ENCODE data around the gene PRR5L.

DNA sequence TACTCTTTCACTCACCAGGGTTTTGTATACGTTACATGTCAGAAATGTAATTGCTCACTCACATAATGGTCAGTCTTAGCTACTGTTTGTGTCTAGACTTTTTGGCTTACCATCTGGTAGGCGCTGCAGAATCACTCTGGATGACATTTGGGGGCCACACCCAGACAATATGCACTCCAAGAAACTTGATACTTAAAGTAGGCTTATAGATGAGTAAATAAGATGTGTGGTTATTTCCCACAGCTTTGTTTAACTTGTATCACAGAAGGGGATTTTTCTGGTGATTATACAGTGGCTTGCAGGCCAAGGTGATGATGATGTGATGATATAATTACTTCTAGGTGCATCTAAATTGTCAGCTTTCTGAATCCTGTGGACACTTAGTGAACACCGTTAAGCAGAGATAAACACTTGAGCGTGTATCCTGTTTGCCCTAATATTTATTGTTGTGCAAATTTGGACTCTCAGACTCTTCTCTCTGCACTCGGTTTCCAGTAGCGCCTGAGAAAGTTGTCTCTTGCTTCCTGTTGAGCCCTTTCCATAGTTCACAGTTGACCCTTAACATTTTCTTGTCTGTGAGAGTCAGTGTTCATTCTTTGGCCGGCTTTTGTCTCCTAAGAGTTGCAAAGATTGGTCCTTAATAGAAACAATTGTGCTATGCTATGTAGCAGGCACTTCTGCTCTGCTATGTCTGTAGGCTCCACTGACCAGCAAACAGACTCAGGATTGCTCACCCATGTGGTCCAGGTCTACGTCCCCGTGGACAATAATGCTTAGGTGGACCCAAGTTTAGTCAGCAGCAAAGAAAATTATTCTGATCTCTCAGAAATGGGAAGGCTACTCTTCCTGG, 89.3 kb downstream of the PRR5L start:
- TF ChIP-seq, protein P1, sequence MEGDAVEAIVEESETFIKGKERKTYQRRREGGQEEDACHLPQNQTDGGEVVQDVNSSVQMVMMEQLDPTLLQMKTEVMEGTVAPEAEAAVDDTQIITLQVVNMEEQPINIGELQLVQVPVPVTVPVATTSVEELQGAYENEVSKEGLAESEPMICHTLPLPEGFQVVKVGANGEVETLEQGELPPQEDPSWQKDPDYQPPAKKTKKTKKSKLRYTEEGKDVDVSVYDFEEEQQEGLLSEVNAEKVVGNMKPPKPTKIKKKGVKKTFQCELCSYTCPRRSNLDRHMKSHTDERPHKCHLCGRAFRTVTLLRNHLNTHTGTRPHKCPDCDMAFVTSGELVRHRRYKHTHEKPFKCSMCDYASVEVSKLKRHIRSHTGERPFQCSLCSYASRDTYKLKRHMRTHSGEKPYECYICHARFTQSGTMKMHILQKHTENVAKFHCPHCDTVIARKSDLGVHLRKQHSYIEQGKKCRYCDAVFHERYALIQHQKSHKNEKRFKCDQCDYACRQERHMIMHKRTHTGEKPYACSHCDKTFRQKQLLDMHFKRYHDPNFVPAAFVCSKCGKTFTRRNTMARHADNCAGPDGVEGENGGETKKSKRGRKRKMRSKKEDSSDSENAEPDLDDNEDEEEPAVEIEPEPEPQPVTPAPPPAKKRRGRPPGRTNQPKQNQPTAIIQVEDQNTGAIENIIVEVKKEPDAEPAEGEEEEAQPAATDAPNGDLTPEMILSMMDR (conservative IDR thresholded peaks at IDR 0.05; ENCODE audit: low read depth in 2 of 2) = no peak
- TF ChIP-seq EZH2 (IDR thresholded peaks at IDR 0.05; ENCODE audit: low read depth, unreplicated experiment) (no peak), POLR2AphosphoS5 (IDR thresholded peaks at IDR 0.05; ENCODE audit: low read depth) (no peak), EZH2phosphoT487 (IDR thresholded peaks at IDR 0.05; ENCODE audit: unreplicated experiment) (no peak), JUNB (IDR thresholded peaks at IDR 0.05; ENCODE audit: unreplicated experiment) (no peak), ZNF114 (CRISPR knock-in tag; IDR thresholded peaks at IDR 0.05) (no peak), CREB1 (CRISPR knock-in tag; IDR thresholded peaks at IDR 0.05; ENCODE audit: low read depth) (no peak), ZNF331 (CRISPR knock-in tag; IDR thresholded peaks at IDR 0.05; ENCODE audit: low read depth) (no peak), STAT1 (IDR thresholded peaks at IDR 0.05; ENCODE audit: unreplicated experiment) (no peak)
- TF ChIP-seq, protein P2, sequence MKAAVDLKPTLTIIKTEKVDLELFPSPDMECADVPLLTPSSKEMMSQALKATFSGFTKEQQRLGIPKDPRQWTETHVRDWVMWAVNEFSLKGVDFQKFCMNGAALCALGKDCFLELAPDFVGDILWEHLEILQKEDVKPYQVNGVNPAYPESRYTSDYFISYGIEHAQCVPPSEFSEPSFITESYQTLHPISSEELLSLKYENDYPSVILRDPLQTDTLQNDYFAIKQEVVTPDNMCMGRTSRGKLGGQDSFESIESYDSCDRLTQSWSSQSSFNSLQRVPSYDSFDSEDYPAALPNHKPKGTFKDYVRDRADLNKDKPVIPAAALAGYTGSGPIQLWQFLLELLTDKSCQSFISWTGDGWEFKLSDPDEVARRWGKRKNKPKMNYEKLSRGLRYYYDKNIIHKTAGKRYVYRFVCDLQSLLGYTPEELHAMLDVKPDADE (IDR thresholded peaks at IDR 0.05) = no peak
- TF ChIP-seq, protein P3, sequence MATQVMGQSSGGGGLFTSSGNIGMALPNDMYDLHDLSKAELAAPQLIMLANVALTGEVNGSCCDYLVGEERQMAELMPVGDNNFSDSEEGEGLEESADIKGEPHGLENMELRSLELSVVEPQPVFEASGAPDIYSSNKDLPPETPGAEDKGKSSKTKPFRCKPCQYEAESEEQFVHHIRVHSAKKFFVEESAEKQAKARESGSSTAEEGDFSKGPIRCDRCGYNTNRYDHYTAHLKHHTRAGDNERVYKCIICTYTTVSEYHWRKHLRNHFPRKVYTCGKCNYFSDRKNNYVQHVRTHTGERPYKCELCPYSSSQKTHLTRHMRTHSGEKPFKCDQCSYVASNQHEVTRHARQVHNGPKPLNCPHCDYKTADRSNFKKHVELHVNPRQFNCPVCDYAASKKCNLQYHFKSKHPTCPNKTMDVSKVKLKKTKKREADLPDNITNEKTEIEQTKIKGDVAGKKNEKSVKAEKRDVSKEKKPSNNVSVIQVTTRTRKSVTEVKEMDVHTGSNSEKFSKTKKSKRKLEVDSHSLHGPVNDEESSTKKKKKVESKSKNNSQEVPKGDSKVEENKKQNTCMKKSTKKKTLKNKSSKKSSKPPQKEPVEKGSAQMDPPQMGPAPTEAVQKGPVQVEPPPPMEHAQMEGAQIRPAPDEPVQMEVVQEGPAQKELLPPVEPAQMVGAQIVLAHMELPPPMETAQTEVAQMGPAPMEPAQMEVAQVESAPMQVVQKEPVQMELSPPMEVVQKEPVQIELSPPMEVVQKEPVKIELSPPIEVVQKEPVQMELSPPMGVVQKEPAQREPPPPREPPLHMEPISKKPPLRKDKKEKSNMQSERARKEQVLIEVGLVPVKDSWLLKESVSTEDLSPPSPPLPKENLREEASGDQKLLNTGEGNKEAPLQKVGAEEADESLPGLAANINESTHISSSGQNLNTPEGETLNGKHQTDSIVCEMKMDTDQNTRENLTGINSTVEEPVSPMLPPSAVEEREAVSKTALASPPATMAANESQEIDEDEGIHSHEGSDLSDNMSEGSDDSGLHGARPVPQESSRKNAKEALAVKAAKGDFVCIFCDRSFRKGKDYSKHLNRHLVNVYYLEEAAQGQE (IDR thresholded peaks at IDR 0.05; ENCODE audit: unreplicated experiment) = no peak
- TF ChIP-seq, protein P4, sequence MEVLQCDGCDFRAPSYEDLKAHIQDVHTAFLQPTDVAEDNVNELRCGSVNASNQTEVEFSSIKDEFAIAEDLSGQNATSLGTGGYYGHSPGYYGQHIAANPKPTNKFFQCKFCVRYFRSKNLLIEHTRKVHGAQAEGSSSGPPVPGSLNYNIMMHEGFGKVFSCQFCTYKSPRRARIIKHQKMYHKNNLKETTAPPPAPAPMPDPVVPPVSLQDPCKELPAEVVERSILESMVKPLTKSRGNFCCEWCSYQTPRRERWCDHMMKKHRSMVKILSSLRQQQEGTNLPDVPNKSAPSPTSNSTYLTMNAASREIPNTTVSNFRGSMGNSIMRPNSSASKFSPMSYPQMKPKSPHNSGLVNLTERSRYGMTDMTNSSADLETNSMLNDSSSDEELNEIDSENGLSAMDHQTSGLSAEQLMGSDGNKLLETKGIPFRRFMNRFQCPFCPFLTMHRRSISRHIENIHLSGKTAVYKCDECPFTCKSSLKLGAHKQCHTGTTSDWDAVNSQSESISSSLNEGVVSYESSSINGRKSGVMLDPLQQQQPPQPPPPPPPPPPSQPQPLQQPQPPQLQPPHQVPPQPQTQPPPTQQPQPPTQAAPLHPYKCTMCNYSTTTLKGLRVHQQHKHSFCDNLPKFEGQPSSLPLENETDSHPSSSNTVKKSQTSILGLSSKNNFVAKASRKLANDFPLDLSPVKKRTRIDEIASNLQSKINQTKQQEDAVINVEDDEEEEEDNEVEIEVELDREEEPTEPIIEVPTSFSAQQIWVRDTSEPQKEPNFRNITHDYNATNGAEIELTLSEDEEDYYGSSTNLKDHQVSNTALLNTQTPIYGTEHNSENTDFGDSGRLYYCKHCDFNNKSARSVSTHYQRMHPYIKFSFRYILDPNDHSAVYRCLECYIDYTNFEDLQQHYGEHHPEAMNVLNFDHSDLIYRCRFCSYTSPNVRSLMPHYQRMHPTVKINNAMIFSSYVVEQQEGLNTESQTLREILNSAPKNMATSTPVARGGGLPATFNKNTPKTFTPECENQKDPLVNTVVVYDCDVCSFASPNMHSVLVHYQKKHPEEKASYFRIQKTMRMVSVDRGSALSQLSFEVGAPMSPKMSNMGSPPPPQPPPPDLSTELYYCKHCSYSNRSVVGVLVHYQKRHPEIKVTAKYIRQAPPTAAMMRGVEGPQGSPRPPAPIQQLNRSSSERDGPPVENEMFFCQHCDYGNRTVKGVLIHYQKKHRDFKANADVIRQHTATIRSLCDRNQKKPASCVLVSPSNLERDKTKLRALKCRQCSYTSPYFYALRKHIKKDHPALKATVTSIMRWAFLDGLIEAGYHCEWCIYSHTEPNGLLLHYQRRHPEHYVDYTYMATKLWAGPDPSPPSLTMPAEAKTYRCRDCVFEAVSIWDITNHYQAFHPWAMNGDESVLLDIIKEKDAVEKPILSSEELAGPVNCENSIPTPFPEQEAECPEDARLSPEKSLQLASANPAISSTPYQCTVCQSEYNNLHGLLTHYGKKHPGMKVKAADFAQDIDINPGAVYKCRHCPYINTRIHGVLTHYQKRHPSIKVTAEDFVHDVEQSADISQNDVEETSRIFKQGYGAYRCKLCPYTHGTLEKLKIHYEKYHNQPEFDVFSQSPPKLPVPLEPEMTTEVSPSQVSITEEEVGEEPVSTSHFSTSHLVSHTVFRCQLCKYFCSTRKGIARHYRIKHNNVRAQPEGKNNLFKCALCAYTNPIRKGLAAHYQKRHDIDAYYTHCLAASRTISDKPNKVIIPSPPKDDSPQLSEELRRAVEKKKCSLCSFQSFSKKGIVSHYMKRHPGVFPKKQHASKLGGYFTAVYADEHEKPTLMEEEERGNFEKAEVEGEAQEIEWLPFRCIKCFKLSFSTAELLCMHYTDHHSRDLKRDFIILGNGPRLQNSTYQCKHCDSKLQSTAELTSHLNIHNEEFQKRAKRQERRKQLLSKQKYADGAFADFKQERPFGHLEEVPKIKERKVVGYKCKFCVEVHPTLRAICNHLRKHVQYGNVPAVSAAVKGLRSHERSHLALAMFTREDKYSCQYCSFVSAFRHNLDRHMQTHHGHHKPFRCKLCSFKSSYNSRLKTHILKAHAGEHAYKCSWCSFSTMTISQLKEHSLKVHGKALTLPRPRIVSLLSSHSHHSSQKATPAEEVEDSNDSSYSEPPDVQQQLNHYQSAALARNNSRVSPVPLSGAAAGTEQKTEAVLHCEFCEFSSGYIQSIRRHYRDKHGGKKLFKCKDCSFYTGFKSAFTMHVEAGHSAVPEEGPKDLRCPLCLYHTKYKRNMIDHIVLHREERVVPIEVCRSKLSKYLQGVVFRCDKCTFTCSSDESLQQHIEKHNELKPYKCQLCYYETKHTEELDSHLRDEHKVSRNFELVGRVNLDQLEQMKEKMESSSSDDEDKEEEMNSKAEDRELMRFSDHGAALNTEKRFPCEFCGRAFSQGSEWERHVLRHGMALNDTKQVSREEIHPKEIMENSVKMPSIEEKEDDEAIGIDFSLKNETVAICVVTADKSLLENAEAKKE (CRISPR knock-in tag; IDR thresholded peaks at IDR 0.05) = no peak

Measured in GM23338 (cell line).